SW480 (cell line): ENCODE measurements around the gene UBE2E1.
"Not testable (repeated sequence)": the region's sequence is repeated elsewhere in the genome, so short reads cannot be mapped to it uniquely, and the experiment has no call there.

Source experiments
- DNase-seq: peaks from one replicate; pipeline ENCODE4 v3.0.0-alpha.2; 2016; ENCODE audit warnings: low spot score

The UBE2E1 gene

GRCh38 chr3:23881993-23882392, 76.2 kb downstream of the UBE2E1 start:
- DNase-seq: not testable (repeated sequence)

- no peak for DNase-seq
Measured at GRCh38 chr3:23882487-23882918, 76.7 kb downstream of the UBE2E1 start.

- DNase-seq: no peak
Measured at GRCh38 chr3:23884481-23884880, 78.7 kb downstream of the UBE2E1 start.

GRCh38 chr3:23885210-23885609, 79.5 kb downstream of the UBE2E1 start:
- DNase-seq: no peak

- no peak for DNase-seq
Measured at GRCh38 chr3:23886311-23886710, 80.6 kb downstream of the UBE2E1 start.

GRCh38 chr3:23888617-23889228, 83.0 kb downstream of the UBE2E1 start:
- peak; percentile 9 for DNase-seq

GRCh38 chr3:23889386-23889785, 83.6 kb downstream of the UBE2E1 start:
- DNase-seq: no peak

- DNase-seq: no peak
Measured at GRCh38 chr3:23889950-23890349, 84.2 kb downstream of the UBE2E1 start.

GRCh38 chr3:23894254-23895061, 88.7 kb downstream of the UBE2E1 start:
- DNase-seq: no peak

GRCh38 chr3:23895181-23895580, 89.4 kb downstream of the UBE2E1 start:
- no peak for DNase-seq

GRCh38 chr3:23900744-23901143, 95.0 kb downstream of the UBE2E1 start:
- DNase-seq: no peak

GRCh38 chr3:23904545-23904944, 98.8 kb downstream of the UBE2E1 start:
- DNase-seq: no peak

GRCh38 chr3:23909341-23909740, 103.6 kb downstream of the UBE2E1 start:
- DNase-seq: no peak

- no peak for DNase-seq
Measured at GRCh38 chr3:23911397-23911796, 105.6 kb downstream of the UBE2E1 start.

GRCh38 chr3:23912335-23912734, 106.6 kb downstream of the UBE2E1 start:
- DNase-seq: not testable (repeated sequence)

- DNase-seq: no peak
Measured at GRCh38 chr3:23913182-23913581, 107.4 kb downstream of the UBE2E1 start.

- DNase-seq: no peak
Measured at GRCh38 chr3:23913873-23914743, 108.4 kb downstream of the UBE2E1 start.

- no peak for DNase-seq
Measured at GRCh38 chr3:23915537-23916108, 109.9 kb downstream of the UBE2E1 start.

GRCh38 chr3:23916152-23916885, 110.6 kb downstream of the UBE2E1 start:
- DNase-seq: no peak

GRCh38 chr3:23916886-23917678, 111.3 kb downstream of the UBE2E1 start, which contains the start of the genes NKIRAS1 and RPL15:
Gene NKIRAS1, minus strand, starts transcription at chr3:23916990. Its CDS starts 6,086 bp downstream, at chr3:23910904.
Gene RPL15, plus strand, starts transcription at chr3:23917132. Its CDS starts 728 bp downstream, at chr3:23917860.
- DNase-seq: peak; percentile 96
